K562 (cell line): Measurements from ENCODE around the gene EHD2. TPM values are rescaled to one million over a fixed set of nuclear protein-coding genes. Genes with fewer than 3 reads are reported as not detected.

Experiments used
- ATF3 ChIP-seq, 2 experiments: fragments of 450-650 bp in 1 of 2; sonication (generic) in 1 of 2; formaldehyde crosslinking in 1 of 2; IDR thresholded peaks in 1 of 2; conservative IDR thresholded peaks in 1 of 2; 2 replicates each; pipeline versions ENCODE4 v1.6.1 to v1.8.1; 2016 to 2023; ENCODE audit warnings: mild to moderate bottlenecking in 2 of 2, moderate library complexity in 2 of 2, inconsistent platforms in 1 of 2, missing genetic modification reagents in 1 of 2
- CHD2 ChIP-seq: IDR thresholded peaks from 2 replicates; pipeline ENCODE4 v1.6.1; 2011; ENCODE audit warnings: low read depth, low read length
- FOXA1 ChIP-seq: fragments of 450-650 bp; IDR thresholded peaks from 2 replicates; pipeline ENCODE4 v1.6.1; 2016; ENCODE audit warnings: mild to moderate bottlenecking, borderline replicate concordance
- HMG20B ChIP-seq: fragments of 250-450 bp; sonication (Bioruptor Pico); IDR thresholded peaks from 2 replicates; pipeline ENCODE4 v1.5.0; 2021; ENCODE audit warnings: mild to moderate bottlenecking
- HNRNPK ChIP-seq: fragments of 200-400 bp; formaldehyde crosslinking; IDR thresholded peaks from one replicate; pipeline ENCODE4 v1.6.1; 2018; ENCODE audit warnings: mild to moderate bottlenecking, low read depth, low read length; ENCODE audit not compliant: poor library complexity, severe bottlenecking
- HSF4 ChIP-seq: fragments of 250-450 bp; sonication (Bioruptor Pico); IDR thresholded peaks from 2 replicates; pipeline ENCODE4 v2.1.2; 2022; ENCODE audit warnings: mild to moderate bottlenecking, moderate library complexity, borderline replicate concordance
- JUN ChIP-seq, 2 experiments: sonication (generic) in 1 of 2; formaldehyde crosslinking in 1 of 2; IDR thresholded peaks; 2 replicates each; pipeline versions ENCODE4 v1.6.1 to v1.8.0; 2012 to 2022; ENCODE audit warnings: borderline replicate concordance in 2 of 2, mild to moderate bottlenecking in 2 of 2, improper control_type of control experiment in 1 of 2, low read depth in 1 of 2, low read length in 1 of 2, missing genetic modification reagents in 1 of 2
- MTF1 ChIP-seq: fragments of 250-450 bp; sonication (Bioruptor Pico); IDR thresholded peaks from 2 replicates; pipeline ENCODE4 v1.9.0; 2021; ENCODE audit warnings: moderate library complexity, mild to moderate bottlenecking, inconsistent platforms, borderline replicate concordance
- NR2C1 ChIP-seq, 2 experiments: fragments of 450-650 bp; IDR thresholded peaks; 2 replicates each; pipeline ENCODE4 v1.6.1; 2017; ENCODE audit warnings: mild to moderate bottlenecking in 2 of 2, antibody characterized with exemption in 1 of 2, inconsistent platforms in 1 of 2, missing compliant biosample characterization in 1 of 2, missing genetic modification characterization in 1 of 2
- PYGO2 ChIP-seq: fragments of 450-650 bp; IDR thresholded peaks from 2 replicates; pipeline ENCODE4 v1.6.1; 2016; ENCODE audit warnings: mild to moderate bottlenecking, missing genetic modification characterization, moderate library complexity, missing compliant biosample characterization
- RBM25 ChIP-seq: fragments of 200-400 bp; formaldehyde crosslinking; IDR thresholded peaks from 2 replicates; pipeline ENCODE4 v1.6.1; 2018; ENCODE audit warnings: low read length, low read depth, moderate library complexity; ENCODE audit not compliant: severe bottlenecking
- YY1 ChIP-seq, 3 experiments: IDR thresholded peaks; 2 replicates each; pipeline ENCODE4 v1.6.1; 2011; ENCODE audit warnings: low read length in 2 of 3, mild to moderate bottlenecking in 2 of 3, moderate library complexity in 2 of 3, borderline replicate concordance in 1 of 3, control low read depth in 1 of 3, low read depth in 1 of 3; ENCODE audit not compliant: insufficient read depth in 3 of 3, insufficient replicate concordance in 2 of 3, control insufficient read depth in 1 of 3, insufficient read length in 1 of 3; ENCODE audit errors: extremely low read depth in 1 of 3
- ZNF232 ChIP-seq: sonication (generic); formaldehyde crosslinking; IDR thresholded peaks from 2 replicates; pipeline ENCODE4 v1.8.0; 2022; ENCODE audit warnings: mild to moderate bottlenecking, missing genetic modification reagents
- polyA plus RNA-seq, 8 experiments: library from polyadenylated mRNA; depleted of rRNA in 4 of 8; stranded (reverse) in 5 of 8; unstranded in 3 of 8; fragments of >200 nt; fragmentation: Nextera tagmentation in 2 of 8; fragmentation: Illumina TruSeq in 1 of 8; extraction: Ambion mirVana in 2 of 8; extraction: Trizol in 1 of 8; gene quantifications; 2 replicates each; pipeline versions ENCODE4 v1.2.1 to v1.2.3, GENCODE V29; 2011 to 2014; ENCODE audit warnings: inconsistent platforms in 1 of 8, missing spikeins in 1 of 8
- total RNA-seq, 7 experiments: library from RNA; depleted of rRNA in 6 of 7; stranded (reverse); fragments of >200 nt in 6 of 7; fragmentation: Illumina TruSeq in 2 of 7; extraction: Trizol in 2 of 7; gene quantifications; 2 replicates each; pipeline versions ENCODE4 v1.2.1 to v1.2.3, GENCODE V29; 2011 to 2021; ENCODE audit warnings: low replicate concordance in 1 of 7
- TF ChIP-seq, protein P1 (sequence below), 2 experiments: fragments of 150-350 bp in 1 of 2; IDR thresholded peaks; 2 replicates each; pipeline ENCODE4 v1.6.1; 2012 to 2016; ENCODE audit warnings: low read depth in 2 of 2, low read length in 2 of 2, mild to moderate bottlenecking in 1 of 2, moderate library complexity in 1 of 2
- TF ChIP-seq, protein P2 (sequence below): fragments of 250-450 bp; sonication (Bioruptor Pico); IDR thresholded peaks from 2 replicates; pipeline ENCODE4 v1.5.0; 2021

The EHD2 gene
- total and polyA plus RNA-seq, 9 of the 15 experiments (the other 6 are each of a cell fraction or from before 2014, with no cell fraction given), result 1.7 to 32.2 (median 3.0) TPM

DNA sequence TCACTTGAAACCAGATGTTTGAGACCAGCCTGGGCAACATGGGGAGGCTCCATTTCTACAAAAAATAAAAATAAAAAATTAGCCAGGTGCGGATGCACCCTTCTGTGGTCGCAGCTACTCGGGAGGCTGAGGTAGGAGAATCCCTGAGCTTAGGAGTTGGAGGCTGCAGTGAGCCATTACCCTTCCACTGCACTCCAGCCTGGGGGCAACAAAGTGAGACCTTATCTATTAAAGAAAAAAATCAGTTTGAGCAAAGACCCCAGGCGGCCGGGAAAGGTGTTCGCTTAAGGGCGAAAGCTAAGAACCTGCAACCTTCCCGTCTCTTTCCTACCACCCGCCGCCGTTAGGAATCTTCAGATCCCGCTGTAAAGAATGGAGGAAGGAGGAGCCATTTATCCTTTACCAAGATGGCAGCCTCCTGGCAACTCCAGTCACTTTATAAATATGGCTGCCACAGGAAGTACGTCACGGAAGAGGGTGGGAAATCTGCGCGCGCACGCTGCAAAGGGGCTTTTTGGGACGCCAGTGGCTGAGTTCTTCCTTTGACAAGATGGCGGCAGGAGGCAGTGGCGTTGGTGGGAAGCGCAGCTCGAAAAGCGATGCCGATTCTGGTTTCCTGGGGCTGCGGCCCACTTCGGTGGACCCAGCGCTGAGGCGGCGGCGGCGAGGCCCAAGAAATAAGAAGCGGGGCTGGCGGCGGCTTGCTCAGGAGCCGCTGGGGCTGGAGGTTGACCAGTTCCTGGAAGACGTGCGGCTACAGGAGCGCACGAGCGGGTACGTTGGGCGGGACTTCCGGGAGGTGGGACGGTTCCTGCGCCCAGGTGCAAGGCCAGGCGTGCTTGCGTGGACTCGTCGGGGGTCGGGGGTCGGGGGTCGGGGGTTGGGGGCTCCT lies 32.0 kb downstream of the EHD2 start, which contains the start of gene NOP53 (continued):
- TF ChIP-seq, protein P1, sequence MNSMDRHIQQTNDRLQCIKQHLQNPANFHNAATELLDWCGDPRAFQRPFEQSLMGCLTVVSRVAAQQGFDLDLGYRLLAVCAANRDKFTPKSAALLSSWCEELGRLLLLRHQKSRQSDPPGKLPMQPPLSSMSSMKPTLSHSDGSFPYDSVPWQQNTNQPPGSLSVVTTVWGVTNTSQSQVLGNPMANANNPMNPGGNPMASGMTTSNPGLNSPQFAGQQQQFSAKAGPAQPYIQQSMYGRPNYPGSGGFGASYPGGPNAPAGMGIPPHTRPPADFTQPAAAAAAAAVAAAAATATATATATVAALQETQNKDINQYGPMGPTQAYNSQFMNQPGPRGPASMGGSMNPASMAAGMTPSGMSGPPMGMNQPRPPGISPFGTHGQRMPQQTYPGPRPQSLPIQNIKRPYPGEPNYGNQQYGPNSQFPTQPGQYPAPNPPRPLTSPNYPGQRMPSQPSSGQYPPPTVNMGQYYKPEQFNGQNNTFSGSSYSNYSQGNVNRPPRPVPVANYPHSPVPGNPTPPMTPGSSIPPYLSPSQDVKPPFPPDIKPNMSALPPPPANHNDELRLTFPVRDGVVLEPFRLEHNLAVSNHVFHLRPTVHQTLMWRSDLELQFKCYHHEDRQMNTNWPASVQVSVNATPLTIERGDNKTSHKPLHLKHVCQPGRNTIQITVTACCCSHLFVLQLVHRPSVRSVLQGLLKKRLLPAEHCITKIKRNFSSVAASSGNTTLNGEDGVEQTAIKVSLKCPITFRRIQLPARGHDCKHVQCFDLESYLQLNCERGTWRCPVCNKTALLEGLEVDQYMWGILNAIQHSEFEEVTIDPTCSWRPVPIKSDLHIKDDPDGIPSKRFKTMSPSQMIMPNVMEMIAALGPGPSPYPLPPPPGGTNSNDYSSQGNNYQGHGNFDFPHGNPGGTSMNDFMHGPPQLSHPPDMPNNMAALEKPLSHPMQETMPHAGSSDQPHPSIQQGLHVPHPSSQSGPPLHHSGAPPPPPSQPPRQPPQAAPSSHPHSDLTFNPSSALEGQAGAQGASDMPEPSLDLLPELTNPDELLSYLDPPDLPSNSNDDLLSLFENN (IDR thresholded peaks at IDR 0.05; ENCODE audit: low read depth in 2 of 2, low read length in 2 of 2), result no peak
- TF ChIP-seq CHD2, result no peak
- TF ChIP-seq HNRNPK, result no peak
- TF ChIP-seq HSF4, result no peak
- peak; percentile 99 to 100 (median 99) for TF ChIP-seq YY1 (IDR thresholded peaks at IDR 0.05; ENCODE audit: borderline replicate concordance in 1 of 3, control insufficient read depth in 1 of 3, extremely low read depth in 1 of 3, insufficient read depth in 3 of 3, insufficient read length in 1 of 3, insufficient replicate concordance in 2 of 3, low read depth in 1 of 3, low read length in 2 of 3)
- TF ChIP-seq NR2C1 (IDR thresholded peaks at IDR 0.05), result peak; percentile 87
- peak; percentile 86 for TF ChIP-seq NR2C1 (tag; IDR thresholded peaks at IDR 0.05)
- TF ChIP-seq HMG20B (CRISPR knock-in tag), result no peak
- no peak for TF ChIP-seq MTF1 (CRISPR knock-in tag)
- no peak for TF ChIP-seq ZNF232 (CRISPR knock-in tag)
- TF ChIP-seq, protein P2, sequence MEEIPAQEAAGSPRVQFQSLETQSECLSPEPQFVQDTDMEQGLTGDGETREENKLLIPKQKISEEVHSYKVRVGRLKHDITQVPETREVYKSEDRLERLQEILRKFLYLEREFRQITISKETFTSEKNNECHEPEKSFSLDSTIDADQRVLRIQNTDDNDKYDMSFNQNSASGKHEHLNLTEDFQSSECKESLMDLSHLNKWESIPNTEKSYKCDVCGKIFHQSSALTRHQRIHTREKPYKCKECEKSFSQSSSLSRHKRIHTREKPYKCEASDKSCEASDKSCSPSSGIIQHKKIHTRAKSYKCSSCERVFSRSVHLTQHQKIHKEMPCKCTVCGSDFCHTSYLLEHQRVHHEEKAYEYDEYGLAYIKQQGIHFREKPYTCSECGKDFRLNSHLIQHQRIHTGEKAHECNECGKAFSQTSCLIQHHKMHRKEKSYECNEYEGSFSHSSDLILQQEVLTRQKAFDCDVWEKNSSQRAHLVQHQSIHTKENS, result no peak
- TF ChIP-seq PYGO2, result peak; percentile 54; the same call in 1 of the 2 replicates
- TF ChIP-seq JUN (IDR thresholded peaks at IDR 0.05; ENCODE audit: borderline replicate concordance, low read depth, low read length), result peak; percentile 26; the same call in 1 of the 2 replicates
- TF ChIP-seq JUN (CRISPR knock-in tag; IDR thresholded peaks at IDR 0.05; ENCODE audit: borderline replicate concordance), result no peak
- TF ChIP-seq FOXA1, result no peak
- TF ChIP-seq RBM25, result no peak
- TF ChIP-seq ATF3 (IDR thresholded peaks at IDR 0.05), result no peak
- TF ChIP-seq ATF3 (CRISPR knock-in tag; conservative IDR thresholded peaks at IDR 0.05), result no peak
